PFSK-1 (cell line): ENCODE data around the gene CYFIP2.

Experiments used
- POLR2AphosphoS5 ChIP-seq: IDR thresholded peaks from 2 replicates; pipeline ENCODE4 v1.6.1; 2012; ENCODE audit warnings: low read depth, mild to moderate bottlenecking, control low read depth, low read length, moderate library complexity
- TF ChIP-seq, protein P1 (sequence below), 2 experiments: IDR thresholded peaks; 2 replicates each; pipeline versions ENCODE4 v1.6.1 to v1.8.0; 2011 to 2012; ENCODE audit warnings: low read depth in 2 of 2, low read length in 2 of 2, control low read depth in 1 of 2, inconsistent platforms in 1 of 2, mild to moderate bottlenecking in 1 of 2, moderate library complexity in 1 of 2; ENCODE audit not compliant: insufficient read depth in 1 of 2

DNA sequence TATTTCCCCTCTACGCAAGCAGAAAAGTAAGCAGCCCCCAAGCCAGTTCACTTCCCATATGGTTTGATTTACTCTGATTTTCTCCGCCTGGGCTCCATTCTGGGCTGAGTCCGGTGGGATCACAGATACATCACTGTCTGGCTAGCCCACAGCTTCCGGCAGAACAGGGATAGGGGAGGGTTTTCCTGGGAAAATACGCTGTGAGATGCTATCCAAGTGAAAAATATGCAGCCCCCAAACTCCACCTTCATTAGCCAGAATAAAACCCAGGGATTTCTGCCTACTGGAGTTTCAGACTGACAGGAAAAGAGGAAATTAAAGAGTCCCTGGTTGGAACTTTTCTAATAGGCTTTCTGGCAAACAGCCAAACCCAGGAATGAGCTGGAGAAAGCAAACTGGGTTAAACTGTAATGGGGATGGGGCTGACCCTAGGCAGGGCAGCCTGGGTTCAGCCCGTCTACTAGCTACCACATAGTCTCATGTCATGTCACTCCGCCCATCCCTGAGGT is 177.2 kb downstream of the CYFIP2 start:
- TF ChIP-seq POLR2AphosphoS5, result no peak
- TF ChIP-seq, protein P1, sequence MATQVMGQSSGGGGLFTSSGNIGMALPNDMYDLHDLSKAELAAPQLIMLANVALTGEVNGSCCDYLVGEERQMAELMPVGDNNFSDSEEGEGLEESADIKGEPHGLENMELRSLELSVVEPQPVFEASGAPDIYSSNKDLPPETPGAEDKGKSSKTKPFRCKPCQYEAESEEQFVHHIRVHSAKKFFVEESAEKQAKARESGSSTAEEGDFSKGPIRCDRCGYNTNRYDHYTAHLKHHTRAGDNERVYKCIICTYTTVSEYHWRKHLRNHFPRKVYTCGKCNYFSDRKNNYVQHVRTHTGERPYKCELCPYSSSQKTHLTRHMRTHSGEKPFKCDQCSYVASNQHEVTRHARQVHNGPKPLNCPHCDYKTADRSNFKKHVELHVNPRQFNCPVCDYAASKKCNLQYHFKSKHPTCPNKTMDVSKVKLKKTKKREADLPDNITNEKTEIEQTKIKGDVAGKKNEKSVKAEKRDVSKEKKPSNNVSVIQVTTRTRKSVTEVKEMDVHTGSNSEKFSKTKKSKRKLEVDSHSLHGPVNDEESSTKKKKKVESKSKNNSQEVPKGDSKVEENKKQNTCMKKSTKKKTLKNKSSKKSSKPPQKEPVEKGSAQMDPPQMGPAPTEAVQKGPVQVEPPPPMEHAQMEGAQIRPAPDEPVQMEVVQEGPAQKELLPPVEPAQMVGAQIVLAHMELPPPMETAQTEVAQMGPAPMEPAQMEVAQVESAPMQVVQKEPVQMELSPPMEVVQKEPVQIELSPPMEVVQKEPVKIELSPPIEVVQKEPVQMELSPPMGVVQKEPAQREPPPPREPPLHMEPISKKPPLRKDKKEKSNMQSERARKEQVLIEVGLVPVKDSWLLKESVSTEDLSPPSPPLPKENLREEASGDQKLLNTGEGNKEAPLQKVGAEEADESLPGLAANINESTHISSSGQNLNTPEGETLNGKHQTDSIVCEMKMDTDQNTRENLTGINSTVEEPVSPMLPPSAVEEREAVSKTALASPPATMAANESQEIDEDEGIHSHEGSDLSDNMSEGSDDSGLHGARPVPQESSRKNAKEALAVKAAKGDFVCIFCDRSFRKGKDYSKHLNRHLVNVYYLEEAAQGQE (IDR thresholded peaks at IDR 0.05; ENCODE audit: insufficient read depth in 1 of 2, low read depth in 2 of 2, low read length in 2 of 2), result peak in 1 of 2 experiments; percentile 21; a peak in 1 of 4 replicates
